Osteocyte (in vitro differentiated cells): ENCODE data around the gene PIP4K2B. TPM values are rescaled to one million over a fixed set of nuclear protein-coding genes. Genes with fewer than 3 reads are reported as not detected.
A peak's percentile ranks its signal among the peaks of the same experiment; 100 is the strongest.

Source experiments
- DNase-seq: peaks from one replicate; pipeline ENCODE4 v3.0.0; 2021; ENCODE audit warnings: mixed read lengths; ENCODE audit not compliant: unreplicated experiment; ENCODE audit errors: extremely low spot score
- H3K27ac Mint-ChIP-seq: one replicate; pipeline ENCODE4 v1.8.0; 2021; ENCODE audit warnings: mild to moderate bottlenecking, mixed read lengths; ENCODE audit not compliant: unreplicated experiment
- H3K27me3 Mint-ChIP-seq: one replicate; pipeline ENCODE4 v1.8.0; 2021; ENCODE audit warnings: mixed read lengths; ENCODE audit not compliant: unreplicated experiment
- H3K36me3 Mint-ChIP-seq: one replicate; pipeline ENCODE4 v1.8.0; 2021; ENCODE audit warnings: mixed read lengths; ENCODE audit not compliant: unreplicated experiment
- H3K4me1 Mint-ChIP-seq: one replicate; pipeline ENCODE4 v1.8.0; 2021; ENCODE audit warnings: mixed read lengths; ENCODE audit not compliant: unreplicated experiment
- H3K4me3 Mint-ChIP-seq: one replicate; pipeline ENCODE4 v1.8.0; 2021; ENCODE audit warnings: mild to moderate bottlenecking, moderate library complexity, mixed read lengths; ENCODE audit not compliant: unreplicated experiment
- H3K9me3 Mint-ChIP-seq: one replicate; pipeline ENCODE4 v1.8.0; 2021; ENCODE audit warnings: mixed read lengths; ENCODE audit not compliant: unreplicated experiment
- CTCF ChIP-seq: fragments of 200-600 bp; sonication (generic); IDR thresholded peaks from 2 replicates; pipeline ENCODE4 v1.5.0; 2021; ENCODE audit warnings: antibody characterized with exemption, mild to moderate bottlenecking, moderate library complexity
- total RNA-seq: library from RNA; stranded (reverse); gene quantifications from 2 replicates; pipeline ENCODE4 v1.2.1, GENCODE V29; 2021

PIP4K2B gene
- total RNA-seq, 1 donor from 2014 or later = 77.4 TPM

- Mint-ChIP-seq H3K27ac (peak overlapping the region; percentile 88), H3K9me3 (no peaks in the 10 kb centered on the region)
- DNase-seq = no peak
Observed at GRCh38 chr17:38731526-38732294, 67.6 kb downstream of the PIP4K2B start.

GRCh38 chr17:38730526-38731379 is 68.6 kb downstream of the PIP4K2B start:
- no peak for TF ChIP-seq CTCF
- Mint-ChIP-seq H3K27ac (peak overlapping the region; percentile 88), H3K36me3 (peaks cover 8% of the 10 kb centered on the region), H3K9me3 (no peaks in the 10 kb centered on the region), H3K4me3 (peak overlapping the region; percentile 81), H3K27me3 (no peaks in the 10 kb centered on the region), H3K4me1 (peaks cover 32% of the 10 kb centered on the region)
- DNase-seq = no peak

More at GRCh38 chr17:38731526-38732294, 67.6 kb downstream of the PIP4K2B start:
- Mint-ChIP-seq H3K4me3 (no peak overlapping the region), H3K36me3 (peaks cover 8% of the 10 kb centered on the region), H3K27me3 (no peaks in the 10 kb centered on the region), H3K4me1 (peaks cover 32% of the 10 kb centered on the region)
- no peak for TF ChIP-seq CTCF

- H3K36me3 Mint-ChIP-seq = peaks cover 5% of the 10 kb centered on the region
- TF ChIP-seq CTCF = peak; percentile 83
- H3K4me1 Mint-ChIP-seq = peaks cover 27% of the 10 kb centered on the region
- H3K4me3 Mint-ChIP-seq = peak within 1 kb of the TSS; percentile 81
- no peaks in the 10 kb centered on the region for H3K9me3 Mint-ChIP-seq
- peak; percentile 93 for DNase-seq
- H3K27ac Mint-ChIP-seq = peak within 1 kb of the TSS; percentile 88
- H3K27me3 Mint-ChIP-seq = no peaks in the 10 kb centered on the region
Observed at GRCh38 chr17:38729886-38730525, 69.3 kb downstream of the PIP4K2B start, which contains the start of gene CISD3. CISD3 (plus strand) TSS chr17:38730341; CDS start chr17:38730359, 18 bp downstream.

GRCh38 chr17:38729368-38729885 is 69.9 kb downstream of the PIP4K2B start:
- Mint-ChIP-seq H3K36me3 (peaks cover 4% of the 10 kb centered on the region), H3K27ac (peak overlapping the region; percentile 55), H3K27me3 (no peaks in the 10 kb centered on the region), H3K9me3 (no peaks in the 10 kb centered on the region), H3K4me1 (peaks cover 27% of the 10 kb centered on the region), H3K4me3 (peak overlapping the region; percentile 70)
- DNase-seq = no peak
- no peak for TF ChIP-seq CTCF
